HG03064 (cell line): ENCODE data around the gene PPIH.
"Not testable (repeated sequence)": the region's sequence is repeated elsewhere in the genome, so short reads cannot be mapped to it uniquely, and the experiment has no call there.

Source experiments
- ATAC-seq: cut with Tn5 transposase; IDR thresholded peaks from one replicate; pipeline ENCODE4 v1.9.1; 2021; ENCODE audit warnings: low read depth; ENCODE audit not compliant: unreplicated experiment

Gene PPIH

GRCh38 chr1:42681741-42682483, 23.7 kb downstream of the PPIH start, which contains the start of gene YBX1:
Gene YBX1, plus strand, starts transcription at chr1:42682418. Its CDS starts 148 bp downstream, at chr1:42682566.
- peak; percentile 78 for ATAC-seq

DNA sequence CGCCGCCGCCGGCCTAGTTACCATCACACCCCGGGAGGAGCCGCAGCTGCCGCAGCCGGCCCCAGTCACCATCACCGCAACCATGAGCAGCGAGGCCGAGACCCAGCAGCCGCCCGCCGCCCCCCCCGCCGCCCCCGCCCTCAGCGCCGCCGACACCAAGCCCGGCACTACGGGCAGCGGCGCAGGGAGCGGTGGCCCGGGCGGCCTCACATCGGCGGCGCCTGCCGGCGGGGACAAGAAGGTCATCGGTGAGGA, 24.2 kb downstream of the PPIH start:
- not testable (repeated sequence) for ATAC-seq

DNA sequence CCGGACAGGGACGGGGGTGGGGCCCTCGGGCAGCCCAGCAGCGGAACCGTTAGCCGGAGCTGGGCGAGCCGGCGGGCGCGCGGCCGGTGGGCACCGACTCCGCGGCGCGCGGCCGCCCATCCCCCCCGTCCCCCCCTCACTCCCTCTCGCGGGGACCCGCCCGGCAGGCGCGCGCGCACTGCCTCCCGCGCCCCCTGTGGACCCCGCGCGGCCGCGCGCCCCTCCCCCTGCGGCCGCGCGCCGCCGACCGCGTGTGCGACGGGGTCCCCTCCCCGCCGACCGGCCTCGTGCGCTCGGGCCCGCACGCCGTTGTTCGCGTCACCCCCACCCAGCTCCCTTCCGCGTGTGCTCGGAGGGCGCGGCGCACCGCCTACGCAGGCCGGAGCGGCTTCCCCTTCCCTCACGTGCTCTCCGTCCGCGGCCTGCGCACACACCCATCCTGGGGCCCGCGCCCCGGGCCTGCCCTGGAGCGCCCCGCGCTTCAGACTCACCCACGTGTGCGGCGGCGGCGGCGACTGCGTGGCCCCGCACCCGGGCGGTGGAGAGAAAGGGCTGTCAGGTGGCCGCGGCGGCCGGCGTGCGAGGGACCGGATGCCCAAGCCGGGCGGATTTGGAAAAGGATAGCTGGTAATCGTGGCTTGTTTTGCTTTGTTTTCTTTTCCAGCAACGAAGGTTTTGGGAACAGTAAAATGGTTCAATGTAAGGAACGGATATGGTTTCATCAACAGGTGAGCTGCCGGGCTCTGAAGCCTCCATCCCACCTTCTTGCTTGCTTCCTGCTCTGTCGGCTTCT, 24.7 kb downstream of the PPIH start:
- peak; percentile 38 for ATAC-seq

GRCh38 chr1:42684139-42684538, 25.9 kb downstream of the PPIH start:
- ATAC-seq: no peak

GRCh38 chr1:42686418-42686817, 28.2 kb downstream of the PPIH start:
- no peak for ATAC-seq

DNA sequence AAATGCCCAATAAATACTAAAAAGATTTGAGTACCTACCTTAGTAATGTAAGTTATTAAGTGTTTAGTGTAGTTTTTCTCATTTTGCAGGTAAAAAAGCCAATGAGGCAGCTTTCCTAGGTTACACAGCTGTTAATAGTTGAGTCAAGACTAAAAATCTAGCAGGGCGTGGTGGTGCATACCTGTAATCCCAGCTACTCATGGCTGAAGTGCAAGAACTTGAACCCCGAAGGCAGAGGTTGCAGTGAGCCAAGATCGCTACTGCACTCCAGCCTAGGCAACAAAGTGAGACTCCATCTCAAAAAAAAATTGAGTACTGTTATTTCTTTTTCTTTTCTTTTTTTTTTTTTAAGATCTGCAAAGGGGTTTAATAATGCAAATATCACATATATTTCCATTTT, 31.7 kb downstream of the PPIH start:
- ATAC-seq: no peak

DNA sequence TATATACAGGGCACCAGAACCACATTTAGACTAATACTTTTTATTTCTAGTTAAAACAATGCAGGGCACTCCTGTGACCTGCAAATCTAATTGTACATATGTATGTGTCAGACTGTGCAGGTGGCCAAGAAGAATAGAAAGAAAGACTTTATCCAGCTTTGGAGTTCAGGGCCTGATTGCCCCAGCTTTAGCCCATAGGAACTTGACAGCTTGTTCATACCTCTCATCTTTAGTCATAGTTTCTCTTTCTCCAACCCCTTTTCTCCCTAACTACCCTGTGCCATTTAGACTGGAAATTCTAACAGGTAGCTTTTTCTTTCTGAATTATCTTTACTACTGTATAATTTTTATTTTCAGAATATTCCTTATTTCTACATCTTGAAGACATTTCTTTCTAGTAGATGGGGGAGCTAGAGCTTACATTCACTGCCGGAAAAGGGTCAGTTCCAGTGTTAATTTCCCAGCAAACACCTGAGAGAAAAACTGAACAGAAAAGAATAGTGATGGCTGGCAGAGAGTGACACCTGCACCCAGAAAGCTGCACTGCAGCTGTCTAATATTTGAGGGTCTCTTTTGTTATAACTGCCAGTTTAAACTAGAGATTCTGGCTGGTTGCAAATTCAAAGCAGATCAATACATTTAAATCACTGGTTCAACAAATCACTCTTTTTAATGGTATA, 32.4 kb downstream of the PPIH start:
- no peak for ATAC-seq

- no peak for ATAC-seq
These were observed 32.9 kb downstream of the PPIH start for GRCh38 chr1:42691157-42691498.

- no peak for ATAC-seq
These were observed 34.2 kb downstream of the PPIH start for GRCh38 chr1:42692461-42692860.

GRCh38 chr1:42692911-42693310, 34.7 kb downstream of the PPIH start:
- no peak for ATAC-seq

DNA sequence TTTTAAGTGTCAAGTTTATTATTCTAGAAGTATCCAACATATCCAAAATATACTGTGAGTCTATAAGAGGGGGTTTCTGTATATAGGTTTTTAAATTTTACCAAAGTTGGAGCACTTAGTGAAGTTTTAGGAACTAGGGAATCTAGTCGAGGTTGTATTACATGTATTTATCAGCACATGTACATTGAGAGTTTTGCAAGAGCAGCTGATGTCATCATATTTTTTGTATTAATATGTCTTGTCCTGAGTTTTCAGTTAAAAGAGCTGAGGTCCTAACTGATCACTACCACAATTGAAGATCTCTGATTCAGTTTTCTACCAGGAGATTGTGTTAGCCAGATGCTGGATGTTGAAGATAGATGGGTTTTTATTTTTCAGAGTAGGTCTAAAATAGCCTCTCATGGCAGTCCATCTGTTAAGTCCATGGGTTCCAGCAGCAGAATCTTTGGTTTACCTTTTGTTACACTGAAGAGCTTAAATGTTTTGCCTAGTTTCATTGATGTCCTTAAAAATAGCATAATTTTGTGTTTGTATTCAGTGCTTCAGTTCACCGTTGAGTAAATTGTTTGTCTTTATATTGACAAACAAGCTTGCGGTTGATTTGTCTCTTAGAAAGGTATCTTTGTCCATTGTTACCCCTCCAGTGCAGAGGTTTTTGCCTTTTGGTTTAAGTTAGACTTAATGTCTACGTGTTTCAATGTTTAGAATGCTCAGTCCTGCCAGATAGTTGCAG, 40.0 kb downstream of the PPIH start:
- ATAC-seq: no peak

- ATAC-seq: no peak
These were observed 41.8 kb downstream of the PPIH start for GRCh38 chr1:42700006-42700405.

GRCh38 chr1:42703888-42704464, 45.8 kb downstream of the PPIH start:
- ATAC-seq: no peak

GRCh38 chr1:42712808-42713207, 54.6 kb downstream of the PPIH start:
- ATAC-seq: not testable (repeated sequence)

GRCh38 chr1:42713293-42713692, 55.1 kb downstream of the PPIH start:
- ATAC-seq: no peak

- not testable (repeated sequence) for ATAC-seq
These were observed 56.2 kb downstream of the PPIH start for GRCh38 chr1:42714441-42714840.

- no peak for ATAC-seq
These were observed 62.6 kb downstream of the PPIH start for GRCh38 chr1:42720868-42721267.

GRCh38 chr1:42721926-42722325, 63.7 kb downstream of the PPIH start:
- no peak for ATAC-seq

- not testable (repeated sequence) for ATAC-seq
These were observed 64.2 kb downstream of the PPIH start for GRCh38 chr1:42722403-42722802.

GRCh38 chr1:42723511-42723910, 65.3 kb downstream of the PPIH start:
- ATAC-seq: no peak

GRCh38 chr1:42725820-42726219, 67.6 kb downstream of the PPIH start:
- ATAC-seq: not testable (repeated sequence)
